GM10847 (cell line): ENCODE data around the gene IQCB1.

Experiments
- POLR2A ChIP-seq: IDR thresholded peaks from 2 replicates; pipeline ENCODE4 v1.6.1; 2011; ENCODE audit not compliant: insufficient read length; ENCODE audit errors: extremely low read depth

Gene IQCB1

DNA sequence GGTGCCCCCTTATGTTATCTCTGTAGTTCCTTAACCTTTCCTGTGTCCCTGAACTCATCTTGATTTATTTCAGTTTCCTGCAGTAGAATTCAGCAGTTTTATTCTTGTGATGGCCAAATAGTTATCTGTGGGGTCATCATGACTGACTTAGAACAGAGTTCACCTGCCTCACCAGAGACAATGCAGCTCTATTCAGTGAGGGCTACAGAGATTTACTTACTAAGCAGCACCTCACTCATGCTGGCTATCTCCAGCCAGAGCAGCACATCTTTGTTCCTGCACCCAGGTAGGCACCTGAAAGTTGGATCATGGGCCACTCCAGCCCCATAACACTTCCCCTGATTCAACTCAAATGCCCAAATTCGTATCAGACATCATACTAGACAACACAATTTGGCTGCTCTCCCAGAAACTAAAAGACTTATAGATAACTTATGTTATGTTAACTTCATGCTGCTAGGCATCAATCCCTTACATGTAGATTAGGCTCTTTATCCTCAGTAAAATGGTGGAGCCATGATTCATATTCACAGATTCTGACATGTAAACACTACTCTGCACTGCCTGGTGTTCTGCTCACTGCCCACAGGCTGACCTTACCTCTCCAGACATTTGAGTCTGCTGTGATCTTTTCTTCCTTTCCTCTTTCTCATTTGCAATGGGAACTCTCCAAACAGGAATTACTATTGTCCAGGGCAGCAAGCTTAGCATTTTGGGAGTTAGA lies 76.0 kb downstream of the IQCB1 start:
- TF ChIP-seq POLR2A, result no peak

GRCh38 chr3:121757812-121758545 lies 76.9 kb downstream of the IQCB1 start:
- TF ChIP-seq POLR2A, result no peak

- TF ChIP-seq POLR2A, result no peak
Measured at GRCh38 chr3:121757087-121757811, 77.6 kb downstream of the IQCB1 start.

- TF ChIP-seq POLR2A, result no peak
Measured at GRCh38 chr3:121752772-121753171, 82.1 kb downstream of the IQCB1 start.

GRCh38 chr3:121752261-121752660 lies 82.6 kb downstream of the IQCB1 start:
- TF ChIP-seq POLR2A, result no peak

GRCh38 chr3:121750087-121750415 lies 84.8 kb downstream of the IQCB1 start:
- TF ChIP-seq POLR2A, result no peak

DNA sequence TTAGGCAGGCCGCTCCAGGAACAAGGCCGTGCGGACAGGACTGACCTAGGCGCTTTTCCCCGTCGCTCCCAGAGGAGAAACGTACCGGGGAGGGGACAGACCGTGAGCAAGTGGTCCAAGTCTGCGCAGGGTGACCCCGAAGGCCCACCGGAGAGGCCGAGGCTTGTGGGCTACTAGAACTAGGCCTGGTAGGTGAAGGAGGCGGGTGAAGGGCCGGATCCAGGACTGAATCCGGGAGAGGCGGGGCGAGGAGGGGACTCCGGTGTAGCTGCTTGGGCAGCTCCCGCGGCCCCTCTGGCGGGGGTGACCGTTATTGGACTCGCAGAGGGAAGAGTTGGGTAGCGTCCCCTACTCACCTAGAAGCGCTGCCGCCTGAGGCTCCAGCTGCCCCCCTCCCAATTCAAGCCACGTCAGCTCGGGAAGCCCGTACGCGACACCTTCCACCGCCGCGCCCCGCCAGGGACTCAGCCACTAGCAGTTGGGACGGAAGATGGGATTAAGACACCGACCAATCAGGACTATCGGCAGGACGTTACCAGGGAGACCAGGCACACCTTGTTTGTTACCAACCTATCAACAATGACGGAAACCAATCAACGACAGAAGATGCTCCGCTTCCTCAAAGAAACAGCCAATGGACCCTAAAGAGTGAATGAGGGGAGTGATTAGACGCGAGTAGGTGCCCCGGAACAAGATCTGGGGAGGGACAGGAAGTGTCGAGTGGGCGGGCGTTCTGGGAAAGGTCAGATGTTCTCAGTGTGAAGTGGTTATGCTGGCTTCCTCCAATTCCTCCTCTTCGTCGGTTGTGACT lies 85.4 kb downstream of the IQCB1 start, which contains the start of gene GOLGB1:
GOLGB1 (minus strand) TSS at position 466 of the 811 bp plus-strand sequence. CDS start 18,770 bp downstream, outside the sequence.
- peak; percentile 95 for TF ChIP-seq POLR2A

GRCh38 chr3:121748680-121749275 lies 86.1 kb downstream of the IQCB1 start:
- no peak for TF ChIP-seq POLR2A

- no peak for TF ChIP-seq POLR2A
Measured at GRCh38 chr3:121747976-121748375, 86.9 kb downstream of the IQCB1 start.

- no peak for TF ChIP-seq POLR2A
Measured at GRCh38 chr3:121740896-121741295, 94.0 kb downstream of the IQCB1 start.

GRCh38 chr3:121739902-121740301 lies 95.0 kb downstream of the IQCB1 start:
- no peak for TF ChIP-seq POLR2A

- TF ChIP-seq POLR2A, result no peak
Measured at GRCh38 chr3:121737644-121738043, 97.2 kb downstream of the IQCB1 start.

DNA sequence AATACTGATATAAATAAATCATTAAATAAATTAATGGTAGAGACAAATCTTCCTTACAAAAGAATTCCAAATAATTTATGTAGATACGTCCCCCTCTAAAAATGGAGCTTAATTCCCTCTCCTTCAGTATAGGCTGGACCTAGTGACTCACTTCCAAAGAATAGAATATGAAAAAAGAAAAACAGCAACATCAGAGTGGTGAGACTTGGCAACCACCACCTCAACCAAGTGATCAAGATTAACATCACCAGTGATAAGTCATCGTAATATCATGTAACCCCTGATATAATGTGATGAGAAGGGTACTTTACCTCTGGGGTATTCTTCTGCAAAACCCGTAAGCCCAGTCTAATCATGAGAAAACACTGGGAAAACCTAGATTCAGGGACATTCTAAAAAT lies 98.7 kb downstream of the IQCB1 start:
- TF ChIP-seq POLR2A, result no peak

- no peak for TF ChIP-seq POLR2A
Measured at GRCh38 chr3:121735047-121735696, 99.7 kb downstream of the IQCB1 start.
